Sigmoid colon (tissue), 7 donors: ENCODE results near the gene TMEM167B. TPM values are rescaled to one million over a fixed set of nuclear protein-coding genes. Genes with fewer than 3 reads are reported as not detected.

Source experiments
- DNase-seq: peaks from one replicate; pipeline ENCODE4 v3.0.0-alpha.2; 2019
- H3K27ac ChIP-seq, 4 donors: fragments of 200-600 bp; sonication (generic); one replicate each; pipeline ENCODE4 v1.5.1; 2016 to 2019; ENCODE audit warnings: mild to moderate bottlenecking in 1 of 4
- H3K27me3 ChIP-seq, 3 donors: fragments of 200-600 bp; sonication (generic); one replicate each; pipeline ENCODE4 v1.5.1; 2019; ENCODE audit warnings: mild to moderate bottlenecking in 1 of 3
- H3K36me3 ChIP-seq, 4 donors: fragments of 200-600 bp; sonication (generic); one replicate each; pipeline ENCODE4 v1.5.1; 2016 to 2019
- H3K4me1 ChIP-seq, 4 donors: fragments of 200-600 bp; sonication (generic); one replicate each; pipeline ENCODE4 v1.5.1; 2017 to 2019
- H3K4me3 ChIP-seq, 4 donors: fragments of 200-600 bp; sonication (generic); one replicate each; pipeline ENCODE4 v1.5.1; 2017 to 2019; ENCODE audit warnings: mild to moderate bottlenecking in 2 of 4, moderate library complexity in 1 of 4
- H3K9me3 ChIP-seq, 4 donors: fragments of 200-600 bp in 3 of 4; sonication (generic) in 3 of 4; one replicate each; pipeline versions ENCODE4 v1.5.1 to v1.6.1; 2013 to 2019
- EP300 ChIP-seq, 4 donors: sonication (generic); formaldehyde crosslinking; IDR thresholded peaks; one replicate each; pipeline ENCODE4 v1.6.1; 2017; ENCODE audit warnings: antibody characterized with exemption in 4 of 4
- POLR2A ChIP-seq, 2 donors: fragments of 450-650 bp; IDR thresholded peaks; one replicate each; pipeline ENCODE4 v1.6.1; 2016; ENCODE audit warnings: antibody characterized with exemption in 2 of 2, mild to moderate bottlenecking in 2 of 2, moderate library complexity in 2 of 2
- POLR2AphosphoS5 ChIP-seq, 4 donors: sonication (generic); formaldehyde crosslinking; IDR thresholded peaks; one replicate each; pipeline ENCODE4 v1.6.1; 2017; ENCODE audit warnings: antibody characterized with exemption in 4 of 4
- WGBS, 2 donors: extraction: QIAGEN DNeasy Blood & Tissue Kit; methylation state at CpG; one replicate each; pipeline ENCODE4 v1.1.7; 2013; 5-methylcytosine and 5-hydroxymethylcytosine counted together
- intact Hi-C: fragments of 100-400 bp; cut with DNase I; formaldehyde crosslinking; loops from one replicate; pipeline ENCODE4 v1.15.1; 2023
- polyA plus RNA-seq, 3 donors: library from polyadenylated mRNA; stranded (reverse); fragments of 200-250 nt; gene quantifications; one replicate each; pipeline ENCODE4 v1.2.3, GENCODE V29; 2013
- total RNA-seq, 4 donors: library from RNA; depleted of rRNA; stranded (reverse); fragments of >200 nt; gene quantifications; one replicate each; pipeline ENCODE4 v1.1.0, GENCODE V29; 2016
- TF ChIP-seq, protein P1 (sequence below), 4 experiments: fragments of 450-650 bp in 3 of 4; fragments of 200-600 bp in 1 of 4; IDR thresholded peaks; one replicate each; pipeline ENCODE4 v1.5.1; 2016 to 2019; ENCODE audit warnings: antibody characterized with exemption in 4 of 4, mild to moderate bottlenecking in 3 of 4, moderate library complexity in 2 of 4
- donor health status: healthy with polysubstance abuse.
- donor health status: Bipolar disorder and iron deficiency.
- donor health status: healthy.

The TMEM167B gene
- total RNA-seq: 10 to 100 TPM; 21.9 to 33.2 (median 26.8) TPM
- polyA plus RNA-seq: 10 to 100 TPM; 16.2 to 22.7 (median 21.6) TPM

DNA sequence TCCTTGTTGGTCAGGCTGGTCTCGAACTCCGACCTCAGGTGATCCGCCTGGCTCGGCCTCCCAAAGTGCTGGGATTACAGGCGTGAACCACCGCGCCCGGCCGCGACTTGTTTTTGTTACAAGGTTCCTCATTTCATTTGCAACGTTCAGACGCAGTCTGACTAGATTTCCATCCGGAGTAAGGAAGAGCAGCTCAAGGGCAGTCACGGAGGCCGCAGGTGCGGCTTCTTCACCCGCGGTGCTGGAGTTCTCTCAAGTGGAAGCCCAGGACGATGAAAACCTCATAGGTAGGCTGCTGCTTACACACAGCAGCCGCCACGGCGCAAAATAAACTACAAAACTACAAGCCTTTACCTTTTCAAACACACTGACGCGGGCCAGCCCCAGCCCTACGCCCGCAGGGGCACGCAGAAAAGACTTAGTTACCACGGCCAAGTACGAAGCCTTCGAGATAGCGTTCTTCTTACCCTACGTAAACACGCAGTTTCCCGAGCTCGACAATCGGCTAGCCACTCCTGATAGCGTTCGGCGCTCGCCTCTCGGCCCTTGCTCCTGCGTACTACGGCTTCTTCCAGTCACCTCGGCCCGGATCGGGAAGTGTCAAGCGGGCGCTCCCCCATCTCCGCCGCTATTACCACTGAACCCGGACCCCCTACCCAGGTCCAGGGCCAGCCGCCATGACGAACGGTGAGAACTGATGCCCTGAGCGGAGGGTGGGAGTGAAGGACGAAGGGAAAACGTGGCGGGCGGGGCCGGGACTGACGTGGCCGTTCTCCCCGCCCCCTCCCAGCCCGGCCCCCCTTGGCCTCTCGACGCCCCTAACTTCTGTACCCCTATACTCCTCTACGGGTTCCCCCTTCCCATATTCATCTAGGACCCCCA is at the start of gene TMEM167B:
TSS of gene TMEM167B (plus strand) at position 569 of the 882 bp plus-strand sequence. CDS start at position 678, 109 bp downstream.
- peaks cover 0 to 19% (median 6%) of the 10 kb centered on the region in 4 donors for H3K36me3 ChIP-seq
- H3K4me1 ChIP-seq: peaks cover 0 to 55% (median 42%) of the 10 kb centered on the region in 4 donors
- intact Hi-C loops: loop anchor here (1.0 to 10.0 kb wide), 3 partner anchors 14 to 304 kb away; partner anchors contain the start of genes CLCC1, SORT1 and TAF13
- H3K27ac ChIP-seq: peak within 1 kb of the TSS; percentile 93 to 97 (median 96)
- H3K9me3 ChIP-seq: no peaks in the 10 kb centered on the region
- no peaks in the 10 kb centered on the region for H3K27me3 ChIP-seq
- DNase-seq: peak; percentile 96
- WGBS, 2 donors: 2 to 4% methylated on average over 67 of the region's 67 CpGs
- TF ChIP-seq POLR2A (IDR thresholded peaks at IDR 0.05) (peak; percentile 56 to 82), POLR2AphosphoS5 (IDR thresholded peaks at IDR 0.05) (peak; percentile 85 to 94 (median 90)), EP300 (IDR thresholded peaks at IDR 0.05) (peak in 2 of 4 donors; percentile 3 to 24)
- TF ChIP-seq, protein P1, sequence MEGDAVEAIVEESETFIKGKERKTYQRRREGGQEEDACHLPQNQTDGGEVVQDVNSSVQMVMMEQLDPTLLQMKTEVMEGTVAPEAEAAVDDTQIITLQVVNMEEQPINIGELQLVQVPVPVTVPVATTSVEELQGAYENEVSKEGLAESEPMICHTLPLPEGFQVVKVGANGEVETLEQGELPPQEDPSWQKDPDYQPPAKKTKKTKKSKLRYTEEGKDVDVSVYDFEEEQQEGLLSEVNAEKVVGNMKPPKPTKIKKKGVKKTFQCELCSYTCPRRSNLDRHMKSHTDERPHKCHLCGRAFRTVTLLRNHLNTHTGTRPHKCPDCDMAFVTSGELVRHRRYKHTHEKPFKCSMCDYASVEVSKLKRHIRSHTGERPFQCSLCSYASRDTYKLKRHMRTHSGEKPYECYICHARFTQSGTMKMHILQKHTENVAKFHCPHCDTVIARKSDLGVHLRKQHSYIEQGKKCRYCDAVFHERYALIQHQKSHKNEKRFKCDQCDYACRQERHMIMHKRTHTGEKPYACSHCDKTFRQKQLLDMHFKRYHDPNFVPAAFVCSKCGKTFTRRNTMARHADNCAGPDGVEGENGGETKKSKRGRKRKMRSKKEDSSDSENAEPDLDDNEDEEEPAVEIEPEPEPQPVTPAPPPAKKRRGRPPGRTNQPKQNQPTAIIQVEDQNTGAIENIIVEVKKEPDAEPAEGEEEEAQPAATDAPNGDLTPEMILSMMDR (IDR thresholded peaks at IDR 0.05): no peak
- peak within 1 kb of the TSS; percentile 70 to 88 (median 78) for H3K4me3 ChIP-seq

DNA sequence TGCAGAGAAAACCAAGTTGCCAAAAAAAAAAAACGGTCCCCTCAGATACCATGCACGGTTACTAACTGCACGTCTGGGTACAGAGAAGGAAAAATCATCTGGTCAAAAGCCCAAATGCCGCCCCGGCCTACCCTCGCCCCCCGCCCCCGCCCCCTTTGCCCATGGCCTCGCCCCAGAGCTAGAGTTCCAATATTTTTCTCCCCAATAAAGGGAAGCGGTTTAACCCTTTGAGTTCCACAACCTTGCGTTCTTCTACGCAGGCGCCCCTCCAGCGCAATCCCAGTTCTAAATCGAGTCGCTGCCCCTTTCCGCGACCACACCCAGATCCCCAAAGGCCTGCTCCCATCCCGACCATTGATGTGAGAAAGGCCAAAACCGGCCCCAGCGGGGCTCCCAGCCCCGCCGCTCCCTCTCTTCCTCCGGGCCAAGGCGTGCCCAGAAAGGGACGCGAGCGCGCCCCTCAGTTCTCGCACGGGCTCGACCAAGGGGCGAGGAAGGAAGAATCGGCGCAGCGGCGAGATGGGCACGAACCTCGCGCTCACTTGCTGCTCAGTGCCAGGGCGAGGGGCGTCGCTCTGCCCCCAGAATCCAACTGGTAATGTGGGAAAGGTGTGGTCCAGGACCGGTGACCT is 49.5 kb upstream of the TMEM167B start:
- no peaks in the 10 kb centered on the region for H3K27me3 ChIP-seq
- H3K9me3 ChIP-seq: no peaks in the 10 kb centered on the region
- intact Hi-C loops: loop anchor here (2.0 to 5.0 kb wide), 3 partner anchors 32 to 79 kb away; partner anchors contain the start of gene CLCC1
- peak overlapping the region; percentile 81 to 100 (median 99) for H3K4me3 ChIP-seq
- no peaks in the 10 kb centered on the region for H3K36me3 ChIP-seq
- DNase-seq: no peak
- WGBS, 2 donors: 0 to 1% methylated on average over 44 of the region's 44 CpGs
- peaks cover 0 to 18% (median 13%) of the 10 kb centered on the region in 4 donors for H3K4me1 ChIP-seq
- peak overlapping the region; percentile 87 to 93 (median 91) for H3K27ac ChIP-seq
- no peak for TF ChIP-seq POLR2A (IDR thresholded peaks at IDR 0.05)
- TF ChIP-seq POLR2AphosphoS5 (IDR thresholded peaks at IDR 0.05): no peak
- TF ChIP-seq, protein P1 (IDR thresholded peaks at IDR 0.05): no peak
- no peak for TF ChIP-seq EP300 (IDR thresholded peaks at IDR 0.05)

DNA sequence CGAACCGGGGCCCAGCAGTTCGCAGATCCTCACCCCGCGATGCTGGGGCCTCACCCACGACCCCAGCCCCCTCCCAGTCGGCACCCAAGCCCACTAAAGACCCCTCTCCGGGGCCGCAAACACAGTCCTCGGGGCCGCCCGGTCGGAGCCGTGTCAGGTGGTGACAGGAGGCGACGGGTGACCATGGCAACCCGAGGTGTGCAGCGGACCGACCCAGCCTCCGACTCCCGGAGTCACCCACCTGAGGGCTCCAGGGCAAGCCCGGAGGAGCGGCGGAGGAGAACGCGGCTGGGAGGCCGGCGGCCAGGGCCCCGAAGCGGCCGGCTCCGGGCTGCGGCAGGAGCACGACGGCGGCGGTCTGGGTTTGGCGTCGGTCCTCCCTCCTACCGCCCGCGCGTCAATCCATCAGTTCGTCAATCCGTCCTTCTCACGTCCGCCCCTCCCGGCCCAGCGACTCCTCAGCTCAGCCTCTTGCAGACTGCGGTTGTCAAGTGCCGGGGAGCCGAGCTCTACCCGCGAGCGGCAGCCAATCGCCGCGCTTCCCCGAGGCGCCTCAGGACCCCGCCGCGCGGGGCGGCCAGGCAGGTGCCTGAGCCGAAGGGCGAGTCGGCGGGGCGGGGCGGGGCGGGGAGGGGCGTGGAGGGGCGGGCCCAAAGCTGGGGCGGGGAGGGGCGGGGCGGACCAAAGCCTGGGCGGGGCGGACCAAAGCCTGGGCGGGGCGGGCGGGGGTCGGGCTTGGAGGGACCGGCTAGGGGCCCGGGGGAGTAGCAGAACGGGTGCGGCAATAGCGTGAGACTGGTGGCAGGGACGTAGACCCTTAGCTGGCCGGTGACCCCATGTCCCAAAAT is 48.7 kb upstream of the TMEM167B start, which contains the start of gene WDR47:
TSS of gene WDR47 (minus strand) at position 482 of the 848 bp plus-strand sequence. CDS start 18,590 bp downstream, outside the sequence.
- Histone ChIP-seq H3K4me3 (peak within 1 kb of the TSS; percentile 81 to 100 (median 99)), H3K4me1 (peaks cover 0 to 18% (median 13%) of the 10 kb centered on the region in 4 donors), H3K9me3 (no peaks in the 10 kb centered on the region), H3K36me3 (no peaks in the 10 kb centered on the region), H3K27me3 (no peaks in the 10 kb centered on the region), H3K27ac (peak within 1 kb of the TSS; percentile 87 to 93 (median 91))
- WGBS, 2 donors: 0% methylated on average over 90 of the region's 90 CpGs
- intact Hi-C loops: loop anchor here (2.0 to 5.0 kb wide), 3 partner anchors 31 to 80 kb away; partner anchors contain the start of gene CLCC1
- DNase-seq: peak; percentile 97
- peak; percentile 85 to 91 for TF ChIP-seq POLR2A (IDR thresholded peaks at IDR 0.05)
- TF ChIP-seq, protein P1 (IDR thresholded peaks at IDR 0.05): no peak
- TF ChIP-seq EP300 (IDR thresholded peaks at IDR 0.05): no peak
- TF ChIP-seq POLR2AphosphoS5 (IDR thresholded peaks at IDR 0.05): peak; percentile 97 to 99 (median 99)

DNA sequence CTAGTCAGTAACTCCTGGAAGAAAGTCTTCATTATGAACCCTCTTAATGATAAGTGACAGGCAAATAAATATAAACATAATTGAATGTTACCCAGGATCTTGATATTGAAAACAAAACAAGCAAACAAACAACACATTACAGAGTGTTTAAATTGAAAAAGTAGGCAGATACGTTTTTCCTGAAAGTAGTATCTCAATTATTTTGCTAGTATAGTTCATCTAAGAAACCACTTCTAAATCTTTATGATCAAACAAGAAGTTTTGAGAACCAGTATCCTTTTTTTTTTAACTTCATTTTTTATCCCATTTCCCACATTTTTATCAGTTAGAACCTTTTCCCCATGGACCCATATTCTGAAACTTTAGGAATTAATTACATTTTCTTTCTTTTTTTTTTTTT is 45.0 kb upstream of the TMEM167B start:
- 50 to 69% methylated on average over 1 of the region's 1 CpG for WGBS, 2 donors
- Histone ChIP-seq H3K27me3 (no peaks in the 10 kb centered on the region), H3K27ac (no peak overlapping the region), H3K4me1 (peaks cover 0 to 8% (median 4%) of the 10 kb centered on the region in 4 donors), H3K9me3 (no peaks in the 10 kb centered on the region), H3K36me3 (no peaks in the 10 kb centered on the region), H3K4me3 (no peak overlapping the region)
- TF ChIP-seq POLR2A (IDR thresholded peaks at IDR 0.05): no peak
- no peak for TF ChIP-seq POLR2AphosphoS5 (IDR thresholded peaks at IDR 0.05)
- TF ChIP-seq EP300 (IDR thresholded peaks at IDR 0.05): no peak
- TF ChIP-seq, protein P1 (IDR thresholded peaks at IDR 0.05): no peak
- DNase-seq: no peak
- intact Hi-C loops: no loop called here
